NCI-H345 treated with DMSO at 0.1 percent for 48 hours (cell line): Measurements from ENCODE around the gene KAZN.

ENCODE experiments used
- DNase-seq: peaks from one replicate; lab custom pipeline; 2025; ENCODE audit not compliant: unreplicated experiment; lab: John Stamatoyannopoulos, UW

The KAZN gene

GRCh38 chr1:14639291-14640050 is 41.0 kb downstream of the KAZN start:
- no peak for DNase-seq

- no peak for DNase-seq
These were observed 44.2 kb downstream of the KAZN start for GRCh38 chr1:14642712-14643111.

GRCh38 chr1:14646973-14647372 is 48.5 kb downstream of the KAZN start:
- DNase-seq: no peak

GRCh38 chr1:14647777-14648176 is 49.3 kb downstream of the KAZN start:
- DNase-seq: no peak

- DNase-seq: no peak
These were observed 49.9 kb downstream of the KAZN start for GRCh38 chr1:14648391-14648790.

GRCh38 chr1:14648896-14649855 is 50.7 kb downstream of the KAZN start:
- no peak for DNase-seq

- no peak for DNase-seq
These were observed 51.5 kb downstream of the KAZN start for GRCh38 chr1:14649976-14650375.

GRCh38 chr1:14650951-14651350 is 52.5 kb downstream of the KAZN start:
- no peak for DNase-seq

- DNase-seq: no peak
These were observed 54.4 kb downstream of the KAZN start for GRCh38 chr1:14652840-14653239.

- DNase-seq: no peak
These were observed 55.0 kb downstream of the KAZN start for GRCh38 chr1:14653461-14653960.

GRCh38 chr1:14654554-14654953 is 56.1 kb downstream of the KAZN start:
- no peak for DNase-seq

GRCh38 chr1:14655385-14655784 is 56.9 kb downstream of the KAZN start:
- DNase-seq: no peak

GRCh38 chr1:14656384-14656937 is 58.0 kb downstream of the KAZN start:
- no peak for DNase-seq

- no peak for DNase-seq
These were observed 60.2 kb downstream of the KAZN start for GRCh38 chr1:14658642-14659041.

GRCh38 chr1:14659913-14660312 is 61.4 kb downstream of the KAZN start:
- DNase-seq: no peak

GRCh38 chr1:14660801-14661200 is 62.3 kb downstream of the KAZN start:
- no peak for DNase-seq

GRCh38 chr1:14661222-14661621 is 62.7 kb downstream of the KAZN start:
- DNase-seq: peak; percentile 35

GRCh38 chr1:14662116-14662515 is 63.6 kb downstream of the KAZN start:
- DNase-seq: no peak

- DNase-seq: no peak
These were observed 65.3 kb downstream of the KAZN start for GRCh38 chr1:14663773-14664172.

- DNase-seq: no peak
These were observed 67.9 kb downstream of the KAZN start for GRCh38 chr1:14666373-14666772.

GRCh38 chr1:14666962-14667650 is 68.6 kb downstream of the KAZN start:
- no peak for DNase-seq
